LNCaP clone FGC (cell line): Measurements from ENCODE around the gene TOPBP1.
"Not testable (repeated sequence)": the region's sequence is repeated elsewhere in the genome, so short reads cannot be mapped to it uniquely, and the experiment has no call there.

Experiments used
- DNase-seq: peaks from one replicate; pipeline ENCODE4 v3.0.0-alpha.2; 2011; ENCODE audit warnings: low read depth
- H3K4me3 ChIP-seq: 2 replicates; pipeline ENCODE4 v1.5.1; 2011; ENCODE audit warnings: mild to moderate bottlenecking, low read depth, low read length, control low read depth
- CTCF ChIP-seq: IDR thresholded peaks from 2 replicates; pipeline ENCODE4 v1.5.1; 2012; ENCODE audit warnings: mild to moderate bottlenecking; ENCODE audit not compliant: control insufficient read depth, insufficient read depth; ENCODE audit errors: extremely low read depth

Gene TOPBP1

GRCh38 chr3:133673746-133674145, 12.0 kb upstream of the TOPBP1 start:
- no peak for TF ChIP-seq CTCF
- no peak for DNase-seq
- no peak overlapping the region for H3K4me3 ChIP-seq

GRCh38 chr3:133672461-133672860, 10.7 kb upstream of the TOPBP1 start:
- no peak for TF ChIP-seq CTCF
- no peak overlapping the region for H3K4me3 ChIP-seq
- no peak for DNase-seq

GRCh38 chr3:133670525-133670995, 8.8 kb upstream of the TOPBP1 start:
- no peak overlapping the region for H3K4me3 ChIP-seq
- no peak for DNase-seq
- TF ChIP-seq CTCF, result no peak

GRCh38 chr3:133669949-133670524, 8.3 kb upstream of the TOPBP1 start:
- DNase-seq, result no peak
- no peak overlapping the region for H3K4me3 ChIP-seq
- TF ChIP-seq CTCF, result no peak

GRCh38 chr3:133667118-133667517, 5.4 kb upstream of the TOPBP1 start:
- no peak overlapping the region for H3K4me3 ChIP-seq
- TF ChIP-seq CTCF, result no peak
- no peak for DNase-seq

GRCh38 chr3:133665188-133665587, 3.4 kb upstream of the TOPBP1 start:
- DNase-seq, result not testable (repeated sequence)

GRCh38 chr3:133663569-133664313, 2.0 kb upstream of the TOPBP1 start:
- DNase-seq, result peak; percentile 34
- peak; percentile 58 for TF ChIP-seq CTCF
- no peak overlapping the region for H3K4me3 ChIP-seq

More at GRCh38 chr3:133665188-133665587, 3.4 kb upstream of the TOPBP1 start:
- not testable (repeated sequence) for H3K4me3 ChIP-seq
